ENCODE measurements around the gene KRT81. TPM values are rescaled to one million over a fixed set of nuclear protein-coding genes. Genes with fewer than 3 reads are reported as not detected.
"Not testable (repeated sequence)": the region's sequence is repeated elsewhere in the genome, so short reads cannot be mapped to it uniquely, and the experiment has no call there.

Gene KRT81
- total RNA-seq, 1 donor from 2014 or later, result 0.16 TPM

- Mint-ChIP-seq H3K27me3 (ENCODE audit: low read depth) (peaks cover 59% of the 10 kb centered on the region), H3K9me3 (no peaks in the 10 kb centered on the region), H3K4me1 (peaks cover 23% of the 10 kb centered on the region), H3K4me3 (no peak overlapping the region), H3K27ac (no peak overlapping the region), H3K36me3 (no peaks in the 10 kb centered on the region)
- DNase-seq (ENCODE audit: low spot score in 2 of 2, unreplicated experiment in 2 of 2), result no peak
- TF ChIP-seq CTCF (IDR thresholded peaks at IDR 0.05; ENCODE audit: unreplicated experiment), result no peak
Measured at GRCh38 chr12:52258335-52258901, 32.9 kb downstream of the KRT81 start.

GRCh38 chr12:52257922-52258321, 33.4 kb downstream of the KRT81 start:
- peaks cover 23% of the 10 kb centered on the region for H3K4me1 Mint-ChIP-seq
- H3K27me3 Mint-ChIP-seq (ENCODE audit: low read depth), result peaks cover 62% of the 10 kb centered on the region
- not testable (repeated sequence) for H3K4me3 Mint-ChIP-seq; DNase-seq (ENCODE audit: low spot score in 2 of 2, unreplicated experiment in 2 of 2); H3K36me3 Mint-ChIP-seq; H3K9me3 Mint-ChIP-seq; H3K27ac Mint-ChIP-seq

- no peak overlapping the region for H3K27ac Mint-ChIP-seq
- no peaks in the 10 kb centered on the region for H3K36me3 Mint-ChIP-seq
- peaks cover 62% of the 10 kb centered on the region for H3K27me3 Mint-ChIP-seq (ENCODE audit: low read depth)
- no peak overlapping the region for H3K4me3 Mint-ChIP-seq
- peaks cover 23% of the 10 kb centered on the region for H3K4me1 Mint-ChIP-seq
- DNase-seq (ENCODE audit: low spot score in 2 of 2, unreplicated experiment in 2 of 2), result no peak
- no peaks in the 10 kb centered on the region for H3K9me3 Mint-ChIP-seq
- no peak for TF ChIP-seq CTCF (IDR thresholded peaks at IDR 0.05; ENCODE audit: unreplicated experiment)
Measured at GRCh38 chr12:52257074-52257551, 34.2 kb downstream of the KRT81 start.

- H3K4me3 Mint-ChIP-seq, result no peak overlapping the region
- no peaks in the 10 kb centered on the region for H3K9me3 Mint-ChIP-seq
- peaks cover 68% of the 10 kb centered on the region for H3K27me3 Mint-ChIP-seq (ENCODE audit: low read depth)
- H3K4me1 Mint-ChIP-seq, result peaks cover 18% of the 10 kb centered on the region
- no peak overlapping the region for H3K27ac Mint-ChIP-seq
- no peaks in the 10 kb centered on the region for H3K36me3 Mint-ChIP-seq
- DNase-seq (ENCODE audit: low spot score in 2 of 2, unreplicated experiment in 2 of 2), result no peak
- no peak for TF ChIP-seq CTCF (IDR thresholded peaks at IDR 0.05; ENCODE audit: unreplicated experiment)
Measured at GRCh38 chr12:52256584-52256935, 34.8 kb downstream of the KRT81 start.

- no peak overlapping the region for H3K4me3 Mint-ChIP-seq
- no peak overlapping the region for H3K27ac Mint-ChIP-seq
- H3K27me3 Mint-ChIP-seq (ENCODE audit: low read depth), result peaks cover 72% of the 10 kb centered on the region
- TF ChIP-seq CTCF (IDR thresholded peaks at IDR 0.05; ENCODE audit: unreplicated experiment), result no peak
- DNase-seq (ENCODE audit: low spot score in 2 of 2, unreplicated experiment in 2 of 2), result no peak
- H3K36me3 Mint-ChIP-seq, result no peaks in the 10 kb centered on the region
- H3K9me3 Mint-ChIP-seq, result no peaks in the 10 kb centered on the region
- peaks cover 13% of the 10 kb centered on the region for H3K4me1 Mint-ChIP-seq
Measured at GRCh38 chr12:52255926-52256583, 35.3 kb downstream of the KRT81 start.

- no peaks in the 10 kb centered on the region for H3K36me3 Mint-ChIP-seq
- no peak for DNase-seq (ENCODE audit: low spot score in 2 of 2, unreplicated experiment in 2 of 2)
- H3K4me3 Mint-ChIP-seq, result no peak overlapping the region
- peaks cover 4% of the 10 kb centered on the region for H3K4me1 Mint-ChIP-seq
- peaks cover 74% of the 10 kb centered on the region for H3K27me3 Mint-ChIP-seq (ENCODE audit: low read depth)
- no peaks in the 10 kb centered on the region for H3K9me3 Mint-ChIP-seq
- H3K27ac Mint-ChIP-seq, result no peak overlapping the region
- no peak for TF ChIP-seq CTCF (IDR thresholded peaks at IDR 0.05; ENCODE audit: unreplicated experiment)
Measured at GRCh38 chr12:52254965-52255751, 36.2 kb downstream of the KRT81 start.
